Gastroesophageal sphincter (tissue), 3 donors: ENCODE results near the gene SASH1.

Experiments
- CTCF ChIP-seq, 4 experiments: fragments of 200-600 bp in 2 of 4; fragments of 450-650 bp in 2 of 4; sonication (generic) in 1 of 4; IDR thresholded peaks; one replicate each; pipeline ENCODE4 v1.5.1; 2017 to 2019; ENCODE audit warnings: antibody characterized with exemption in 4 of 4, mild to moderate bottlenecking in 2 of 4, moderate library complexity in 2 of 4
- EP300 ChIP-seq: sonication (generic); formaldehyde crosslinking; IDR thresholded peaks from one replicate; pipeline ENCODE4 v1.6.1; 2017; ENCODE audit warnings: antibody characterized with exemption, mild to moderate bottlenecking
- POLR2A ChIP-seq, 2 donors: fragments of 450-650 bp; IDR thresholded peaks; one replicate each; pipeline ENCODE4 v1.6.1; 2017; ENCODE audit warnings: antibody characterized with exemption in 2 of 2, mild to moderate bottlenecking in 2 of 2, moderate library complexity in 1 of 2
- POLR2AphosphoS5 ChIP-seq: sonication (generic); formaldehyde crosslinking; IDR thresholded peaks from one replicate; pipeline ENCODE4 v1.6.1; 2017; ENCODE audit warnings: antibody characterized with exemption

- no peak for TF ChIP-seq CTCF (IDR thresholded peaks at IDR 0.05)
- no peak for TF ChIP-seq POLR2A (IDR thresholded peaks at IDR 0.05)
- no peak for TF ChIP-seq EP300
- no peak for TF ChIP-seq POLR2AphosphoS5
Measured at GRCh38 chr6:148422085-148422484, 79.4 kb downstream of the SASH1 start.
